T-helper 2 cell (primary cell): Measurements from ENCODE around the gene MRPL58.
A peak's percentile ranks its signal among the peaks of the same experiment; 100 is the strongest.

Experiments used
- DNase-seq, 5 experiments: peaks; one replicate each; pipeline versions ENCODE4 v3.0.0 to v3.0.0-alpha.2; 2012 to 2022

Gene MRPL58

DNA sequence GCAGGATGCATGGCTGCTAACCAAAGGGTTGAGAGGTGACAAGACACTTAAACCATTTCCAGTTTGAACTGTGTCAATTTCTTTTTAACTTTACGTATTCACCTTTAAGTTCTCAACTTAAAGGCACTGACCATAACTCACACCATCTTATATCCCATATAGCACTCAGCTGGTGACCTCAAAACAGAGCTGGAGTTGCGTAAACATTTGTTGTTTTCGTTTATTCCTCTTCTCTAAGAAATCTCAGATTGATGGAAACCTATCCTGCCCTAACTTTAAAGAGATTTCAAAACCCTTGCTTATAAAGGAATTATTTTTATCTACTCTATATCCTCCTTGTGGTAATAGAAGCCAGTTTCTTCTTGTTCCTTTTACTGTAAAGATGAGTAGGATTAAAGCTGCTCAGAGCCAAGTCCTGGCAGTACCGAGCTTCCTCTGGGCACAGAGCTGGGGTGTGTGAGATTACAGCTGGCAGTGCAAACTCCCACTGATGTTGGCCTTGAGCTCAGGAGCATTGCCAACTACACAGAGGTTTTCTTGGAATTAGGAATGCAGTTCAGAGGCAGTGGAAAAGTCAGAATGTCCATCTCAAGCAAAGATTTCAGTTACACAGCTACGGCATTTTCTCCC is 35.9 kb downstream of the MRPL58 start:
- no peak for DNase-seq

DNA sequence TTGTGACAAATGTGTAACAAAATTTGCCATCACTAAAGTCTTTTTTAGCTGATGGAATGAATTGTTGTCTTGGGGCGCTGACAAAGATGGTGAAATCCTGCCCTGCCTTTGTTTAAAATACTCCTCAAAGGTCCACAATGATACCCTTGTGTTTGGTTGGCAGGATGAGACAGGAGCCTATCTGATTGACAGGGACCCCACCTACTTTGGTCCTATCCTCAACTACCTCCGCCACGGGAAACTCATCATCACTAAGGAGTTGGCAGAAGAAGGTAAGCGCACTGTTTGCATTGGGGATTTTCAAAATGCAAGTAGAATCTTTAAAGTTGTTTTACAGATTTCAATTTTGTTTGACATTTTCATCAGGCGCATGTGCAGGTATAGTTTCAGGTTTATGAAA is 36.6 kb downstream of the MRPL58 start:
- no peak for DNase-seq

DNA sequence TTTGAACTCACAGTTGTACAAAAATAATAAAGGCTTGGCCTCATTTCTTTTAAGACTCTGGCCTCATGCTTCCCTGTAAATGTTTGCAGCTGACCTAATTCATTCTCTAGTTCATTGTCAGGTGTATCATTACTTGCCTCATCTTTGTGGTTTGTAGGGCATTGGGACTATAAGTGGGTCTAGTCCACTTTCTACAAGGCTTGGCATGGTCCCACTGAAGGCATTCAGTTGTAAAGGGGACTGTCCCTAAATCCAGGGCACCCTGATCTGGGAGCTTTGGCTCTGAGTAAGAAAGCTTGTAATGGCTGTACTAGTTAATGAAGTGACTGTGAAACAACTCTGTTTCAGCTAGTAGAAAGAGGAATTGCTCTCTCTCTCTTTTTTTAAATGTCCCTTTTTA is 37.2 kb downstream of the MRPL58 start:
- DNase-seq, result no peak

DNA sequence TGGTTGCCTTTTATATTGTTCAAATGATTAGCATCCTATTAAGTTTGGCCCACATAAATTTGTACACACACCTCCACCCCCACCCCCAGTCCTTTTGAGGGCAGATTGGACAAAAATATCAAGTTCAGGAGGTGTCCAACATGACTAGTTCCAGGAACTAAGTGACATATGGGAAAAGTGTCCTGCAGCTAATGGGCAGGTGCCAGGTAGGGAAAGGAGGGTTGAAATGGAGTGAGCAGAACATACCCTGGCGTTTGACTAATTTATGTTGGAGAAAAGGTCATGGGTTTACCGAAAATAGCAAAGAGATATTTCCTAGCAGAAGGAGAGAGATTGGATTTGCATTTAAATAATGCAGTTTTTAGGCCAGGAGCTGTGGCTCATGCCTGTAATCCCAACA is 39.5 kb downstream of the MRPL58 start:
- DNase-seq, result no peak

DNA sequence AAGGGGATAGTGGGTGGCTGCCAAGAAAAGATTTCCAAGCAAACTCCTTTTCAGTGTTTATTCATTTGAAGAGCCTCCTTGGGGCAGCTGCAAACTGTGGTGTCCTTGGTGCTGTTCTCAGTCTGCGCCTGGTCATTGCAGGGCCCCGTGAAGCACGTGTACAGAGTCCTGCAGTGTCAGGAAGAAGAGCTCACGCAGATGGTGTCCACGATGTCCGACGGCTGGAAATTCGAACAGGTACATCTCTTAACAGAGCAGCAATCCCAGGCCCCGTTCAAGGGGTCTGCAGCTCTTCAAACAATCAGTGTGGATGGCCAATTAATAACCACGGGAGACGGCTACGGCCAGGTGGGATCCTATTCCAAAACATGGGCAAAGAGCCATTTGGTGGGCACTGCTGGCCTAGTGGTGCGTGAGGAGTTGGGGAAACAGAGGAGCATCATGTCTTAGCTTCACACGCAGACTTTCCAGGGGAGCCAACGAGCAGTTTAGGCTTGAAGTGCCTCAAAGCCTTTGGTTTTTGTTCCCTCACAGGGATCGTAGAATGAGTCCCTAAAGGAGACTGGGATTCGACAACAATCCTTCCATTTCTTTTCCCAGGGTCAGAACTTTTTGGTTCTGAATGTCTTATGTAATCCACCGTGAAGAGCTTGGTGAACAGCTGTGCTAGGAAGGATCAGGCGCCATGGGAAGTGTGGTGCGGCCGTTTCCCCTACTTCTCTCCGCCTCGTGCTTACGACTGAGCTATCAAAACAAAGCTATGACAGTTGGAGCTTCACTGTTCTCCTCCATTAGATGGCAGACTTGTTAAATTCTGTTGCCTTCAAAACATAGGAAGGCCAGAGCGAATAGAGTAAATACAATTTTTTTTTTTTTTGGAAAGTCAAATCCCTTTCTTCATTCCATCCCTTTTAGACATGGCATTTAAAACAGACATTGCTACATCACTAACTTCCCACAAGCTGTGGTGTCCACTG is 47.2 kb downstream of the MRPL58 start:
- DNase-seq, result no peak

DNA sequence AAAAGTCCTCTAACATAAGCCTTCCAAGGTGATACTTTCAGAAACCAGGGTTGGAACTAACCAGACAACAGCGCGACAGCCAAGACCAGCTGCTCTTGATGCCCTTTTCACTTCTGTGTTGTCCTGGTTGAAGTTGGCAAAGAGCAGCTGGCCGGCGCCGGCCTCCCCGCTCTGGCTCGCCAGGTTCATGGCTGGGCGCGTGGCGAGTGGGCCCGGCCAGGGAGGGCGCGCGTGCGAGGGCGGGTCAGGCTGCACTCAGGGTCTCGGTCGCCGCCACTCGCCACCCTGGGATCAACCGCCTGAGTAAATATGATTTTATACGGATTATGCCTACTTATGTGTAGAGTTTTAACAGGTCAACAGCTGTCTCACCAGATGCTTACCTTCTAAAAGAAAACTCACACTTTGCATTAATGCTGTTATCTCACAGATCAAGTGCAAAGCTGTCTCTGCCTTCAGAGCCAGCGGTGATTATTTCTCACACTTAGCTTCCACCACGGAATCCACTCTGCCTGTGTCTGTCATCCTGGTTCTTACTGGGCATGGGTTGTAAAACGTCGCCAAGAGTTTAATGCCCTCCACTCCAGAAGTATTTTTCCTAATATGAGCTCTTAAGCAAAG is 48.1 kb downstream of the MRPL58 start:
- DNase-seq, result no peak

DNA sequence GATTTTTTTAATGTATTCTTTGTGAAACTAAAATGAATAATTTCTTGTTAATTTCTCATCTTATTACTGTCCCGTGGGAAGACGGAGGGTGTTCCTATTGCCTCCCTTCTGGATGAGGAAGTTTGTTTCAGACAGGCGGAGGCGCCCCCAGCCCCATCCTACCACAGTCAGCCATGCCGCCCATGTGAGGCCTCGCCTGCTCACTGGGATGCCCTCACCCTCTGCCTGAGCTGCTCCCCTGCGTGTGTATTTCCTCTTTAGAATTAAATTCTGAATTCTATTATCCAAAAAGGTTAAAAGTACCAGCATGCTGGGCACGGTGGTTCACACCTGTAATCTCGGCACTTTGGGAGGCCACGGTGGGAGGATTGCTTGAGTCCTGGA is 48.6 kb downstream of the MRPL58 start:
- DNase-seq, result no peak

DNA sequence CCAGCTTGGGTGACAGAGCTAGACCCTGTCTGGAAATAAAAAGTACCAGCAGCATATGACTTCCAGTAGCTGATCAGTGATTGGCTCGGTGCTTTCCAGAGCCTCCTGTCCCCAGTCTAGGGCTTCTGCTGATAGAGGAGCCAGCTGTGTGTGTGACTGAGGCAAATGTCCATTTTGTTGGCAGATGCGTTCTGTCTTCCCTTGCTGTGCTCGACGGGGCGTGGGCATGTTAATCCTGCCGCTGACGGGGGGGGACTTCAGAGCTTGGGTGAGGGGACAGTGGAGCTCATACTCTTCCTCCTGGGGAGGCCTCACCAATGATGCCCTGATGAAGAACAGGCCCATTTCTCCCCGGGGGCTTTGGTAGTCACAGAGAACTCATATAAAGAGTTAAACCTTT is 49.1 kb downstream of the MRPL58 start:
- DNase-seq, result no peak

DNA sequence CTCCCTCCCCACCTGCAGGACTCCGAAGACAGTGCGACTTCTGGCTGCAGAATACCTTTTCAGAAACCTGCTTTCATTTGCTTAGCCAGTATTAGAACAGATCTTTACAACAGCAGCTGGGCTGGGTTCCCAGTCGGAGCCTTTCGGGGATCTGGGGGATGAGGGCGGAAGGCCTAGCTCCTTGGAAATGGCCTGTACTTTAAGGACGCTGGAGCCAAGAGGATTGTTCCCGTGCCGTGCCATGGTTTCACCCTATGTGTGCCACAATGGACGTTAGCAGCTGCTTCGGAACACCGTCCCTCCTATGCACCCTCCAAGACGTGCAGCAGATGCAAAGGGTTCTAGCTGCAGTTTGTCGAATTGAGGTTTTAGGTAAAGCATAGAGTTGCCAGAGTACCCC is 50.7 kb downstream of the MRPL58 start:
- DNase-seq, result no peak

DNA sequence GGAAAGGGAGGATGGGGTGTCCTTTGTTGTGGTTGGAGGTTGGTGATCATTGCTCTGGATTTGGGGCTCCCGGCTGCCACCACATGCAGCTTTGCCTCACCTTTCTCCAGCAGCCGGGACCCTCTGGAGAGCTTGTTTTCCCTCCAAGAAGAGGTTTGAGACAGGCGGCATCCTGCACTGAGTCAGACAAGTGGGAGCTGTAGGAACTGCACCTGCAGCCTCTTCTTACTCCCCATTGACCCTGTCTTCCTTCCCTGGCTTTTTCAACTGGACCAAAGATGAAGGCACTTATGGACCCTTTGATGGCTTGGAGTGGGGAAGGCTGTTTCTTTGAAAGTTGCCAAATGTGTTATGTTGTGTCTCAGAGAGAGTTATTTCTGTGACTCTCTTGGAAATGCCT is 51.2 kb downstream of the MRPL58 start:
- no peak for DNase-seq

DNA sequence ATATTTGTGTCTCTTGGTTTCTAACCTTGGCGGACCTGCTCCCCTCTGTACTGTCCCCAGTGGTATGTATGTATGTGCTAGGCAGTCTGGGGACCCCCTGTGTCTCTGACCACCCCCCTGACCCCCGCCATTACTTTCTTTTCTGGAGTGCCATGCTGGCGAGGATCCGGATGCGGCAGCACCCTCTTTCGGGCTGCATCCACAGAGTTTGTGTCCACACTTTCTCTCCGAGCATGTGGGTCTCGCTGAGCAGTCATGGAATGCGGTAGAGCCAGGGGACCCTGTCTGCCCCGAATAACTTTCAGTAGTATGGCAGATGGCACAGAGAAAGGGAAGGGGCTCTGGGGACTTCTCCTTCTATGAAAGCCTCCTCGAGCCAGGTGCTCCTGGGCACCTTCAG is 51.6 kb downstream of the MRPL58 start:
- DNase-seq, result no peak

DNA sequence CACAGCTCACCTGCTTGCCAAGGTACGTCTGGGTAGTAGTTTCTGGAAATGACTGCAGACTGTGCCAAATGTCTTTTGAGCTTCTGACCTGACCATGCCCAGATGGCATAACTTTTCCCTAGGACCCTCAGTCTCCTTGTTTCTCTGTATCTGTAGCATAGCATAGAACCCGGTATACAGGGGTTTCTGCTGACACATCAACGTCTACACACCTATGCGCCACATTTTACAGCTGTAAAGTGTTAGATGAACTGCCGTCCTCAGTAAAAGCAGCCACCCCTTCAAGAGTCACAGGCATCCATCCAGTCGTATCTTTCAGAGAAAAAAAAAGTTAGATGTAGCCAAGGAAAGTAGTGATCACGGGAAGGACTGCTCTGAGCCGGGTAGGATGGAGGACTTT is 52.0 kb downstream of the MRPL58 start:
- DNase-seq, result no peak

DNA sequence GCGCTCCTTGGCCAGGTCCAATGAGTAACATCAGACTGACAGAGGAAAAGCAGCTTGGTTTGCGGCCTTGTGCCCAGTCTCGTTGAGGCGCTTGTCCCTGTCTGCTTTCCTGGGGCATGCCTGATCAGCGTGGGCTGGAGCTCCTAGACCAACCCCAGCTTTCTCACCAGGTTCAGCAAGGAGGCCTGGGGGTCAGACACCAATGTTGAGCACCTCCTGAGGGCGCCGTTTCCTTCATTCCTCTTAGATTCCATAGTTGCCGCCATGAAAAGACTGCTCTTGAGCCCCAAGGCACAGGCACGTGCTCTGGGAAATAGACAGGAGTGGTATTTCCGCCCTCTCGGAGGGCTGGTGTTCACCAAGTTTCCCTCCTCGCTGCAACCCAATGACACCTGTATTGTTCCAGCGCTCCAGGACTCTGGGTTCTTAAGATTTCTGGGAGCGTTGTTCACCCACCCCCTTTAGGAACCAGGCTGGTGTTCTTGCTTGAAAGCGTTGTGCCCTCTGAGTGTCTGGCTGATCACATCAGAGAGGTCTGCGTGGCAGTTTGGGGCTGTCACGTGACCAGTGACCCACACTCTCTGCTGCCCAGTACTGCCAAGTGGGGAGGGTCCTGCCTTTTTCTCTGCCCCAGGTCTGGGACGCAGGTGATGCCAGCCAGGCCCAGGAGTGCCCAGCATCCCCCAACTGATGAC is 52.5 kb downstream of the MRPL58 start:
- no peak for DNase-seq

DNA sequence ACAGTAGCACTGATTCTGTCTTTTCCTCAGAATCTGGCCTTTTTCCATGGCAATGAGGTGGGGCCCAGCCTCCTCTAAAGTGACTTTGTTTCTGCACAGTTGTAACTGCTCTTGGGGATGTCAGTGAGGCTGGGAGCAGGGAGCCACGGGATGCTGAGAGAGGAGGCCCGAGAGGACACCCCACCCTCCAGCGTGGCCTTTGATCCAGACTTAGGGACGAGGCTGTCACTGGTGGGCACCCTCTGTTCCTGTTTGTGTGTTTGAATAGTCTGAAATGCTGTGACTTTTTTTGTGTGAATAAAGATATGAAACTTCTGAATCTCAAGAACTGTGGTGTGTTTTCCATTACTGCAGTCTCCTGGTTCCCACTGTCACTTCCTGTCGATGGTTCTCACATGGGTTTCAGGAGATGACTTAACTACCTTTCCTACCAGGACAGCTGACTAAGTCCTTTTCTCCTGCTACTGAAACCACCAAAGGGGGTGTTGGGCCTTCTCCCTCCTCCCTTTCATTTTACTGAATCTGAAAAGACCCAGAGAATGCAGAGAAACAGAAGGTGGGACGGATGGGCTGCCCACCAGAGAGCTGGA is 53.2 kb downstream of the MRPL58 start:
- DNase-seq, result no peak

DNA sequence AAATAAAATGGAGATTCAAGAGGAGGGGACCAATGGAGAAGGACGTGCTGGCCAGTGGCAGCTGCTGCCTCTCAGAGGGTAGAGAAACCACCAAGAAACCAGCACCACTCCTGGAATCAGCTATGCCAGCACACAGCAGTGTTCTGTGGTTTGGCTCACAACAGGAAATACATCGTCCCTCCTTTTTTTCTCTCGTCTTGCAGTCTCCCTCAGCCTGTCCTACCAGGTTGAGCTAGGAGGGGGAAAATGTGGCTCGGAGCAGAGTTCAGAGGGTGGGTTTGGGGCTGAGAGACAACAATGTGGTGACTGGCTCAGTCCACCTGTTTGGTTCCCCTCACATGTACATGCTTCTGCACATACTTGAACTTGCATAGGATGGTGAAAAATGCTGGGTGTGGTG is 55.4 kb downstream of the MRPL58 start:
- DNase-seq, result peak in 1 of 5 experiments; percentile 88

DNA sequence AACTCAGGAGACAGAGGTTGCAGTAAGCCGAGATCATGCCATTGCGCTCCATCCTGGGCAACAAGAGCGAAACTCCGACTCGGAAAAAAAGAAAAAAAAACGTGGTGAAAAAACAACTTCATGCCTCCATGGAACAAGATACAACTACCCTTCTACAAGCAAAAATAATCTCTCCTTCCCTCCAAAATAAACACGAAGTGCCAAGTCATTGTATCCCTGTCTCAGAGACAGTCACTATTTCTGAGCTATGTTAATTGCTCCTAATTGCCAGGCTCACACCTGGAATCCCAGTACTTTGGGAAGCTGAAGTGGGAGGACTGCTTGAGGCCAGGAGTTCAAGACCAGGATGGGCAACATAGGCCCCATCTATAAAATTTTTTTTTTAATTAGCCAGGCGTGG is 56.3 kb downstream of the MRPL58 start:
- no peak for DNase-seq

DNA sequence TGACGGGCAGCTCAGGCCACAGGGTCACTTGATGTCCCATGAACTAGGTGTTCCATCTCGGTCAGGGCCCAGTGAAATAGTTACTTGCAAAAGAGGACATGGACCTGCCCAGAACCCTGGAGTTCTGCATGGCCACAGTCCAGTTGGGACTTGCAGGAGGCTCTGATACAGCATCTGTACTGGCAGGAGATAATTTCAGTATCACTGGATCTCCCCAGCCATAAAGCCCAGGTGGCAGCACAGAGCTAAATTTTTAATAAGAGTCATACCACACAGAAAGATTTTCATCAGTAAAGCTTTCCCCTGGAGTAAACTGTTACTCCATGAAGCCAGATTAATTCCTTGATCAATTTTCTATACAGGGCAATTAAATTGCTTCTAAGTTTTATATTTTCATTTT is 57.3 kb downstream of the MRPL58 start:
- peak in 1 of 5 experiments; percentile 34 for DNase-seq
